GM06990 (cell line): ENCODE results near the gene NSUN4.

ENCODE experiments used
- DNase-seq: peaks from one replicate; pipeline ENCODE4 v3.0.0-alpha.2; 2011; ENCODE audit not compliant: insufficient read length; ENCODE audit errors: extremely low read depth
- H3K27me3 ChIP-seq: replicated peaks from 2 replicates; pipeline ENCODE4 v1.6.0; 2011; ENCODE audit warnings: low read length; ENCODE audit not compliant: control insufficient read depth, insufficient read depth
- H3K36me3 ChIP-seq: 2 replicates; pipeline ENCODE4 v1.5.1; 2011; ENCODE audit warnings: low read length; ENCODE audit not compliant: control insufficient read depth, insufficient read depth
- H3K4me3 ChIP-seq: replicated peaks from 2 replicates; pipeline ENCODE4 v1.5.1; 2011; ENCODE audit warnings: low read depth, mild to moderate bottlenecking, control low read depth, low read length
- TF ChIP-seq, protein P1 (sequence below): IDR thresholded peaks from 2 replicates; pipeline ENCODE4 v1.5.1; 2011; ENCODE audit warnings: low read length, control low read depth, mild to moderate bottlenecking, inconsistent platforms; ENCODE audit not compliant: insufficient read depth, poor library complexity, severe bottlenecking

Gene NSUN4

DNA sequence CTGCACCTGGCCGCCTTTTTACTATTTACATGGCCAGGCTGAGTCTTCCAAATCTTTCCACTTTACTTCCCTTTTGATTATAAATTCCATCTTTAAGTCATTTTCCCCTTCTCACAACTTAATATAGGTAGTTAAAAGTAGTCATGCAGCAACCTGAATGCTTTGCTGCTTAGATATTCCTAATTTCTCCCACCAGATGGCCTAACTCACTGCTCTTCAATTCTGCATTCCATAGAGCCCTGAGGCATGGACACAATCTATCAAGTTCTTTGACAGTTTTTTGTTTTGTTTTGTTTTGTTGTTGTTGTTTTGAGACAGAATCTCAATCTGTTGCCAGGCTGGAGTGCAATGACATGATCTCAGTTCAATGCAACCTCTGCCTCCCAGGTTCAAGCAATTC is 31.8 kb downstream of the NSUN4 start:
- no peak for DNase-seq
- no peak overlapping the region for H3K4me3 ChIP-seq
- H3K36me3 ChIP-seq: no peaks in the 10 kb centered on the region; the same call in 1 of the 2 replicates
- H3K27me3 ChIP-seq: no peaks in the 10 kb centered on the region
- TF ChIP-seq, protein P1, sequence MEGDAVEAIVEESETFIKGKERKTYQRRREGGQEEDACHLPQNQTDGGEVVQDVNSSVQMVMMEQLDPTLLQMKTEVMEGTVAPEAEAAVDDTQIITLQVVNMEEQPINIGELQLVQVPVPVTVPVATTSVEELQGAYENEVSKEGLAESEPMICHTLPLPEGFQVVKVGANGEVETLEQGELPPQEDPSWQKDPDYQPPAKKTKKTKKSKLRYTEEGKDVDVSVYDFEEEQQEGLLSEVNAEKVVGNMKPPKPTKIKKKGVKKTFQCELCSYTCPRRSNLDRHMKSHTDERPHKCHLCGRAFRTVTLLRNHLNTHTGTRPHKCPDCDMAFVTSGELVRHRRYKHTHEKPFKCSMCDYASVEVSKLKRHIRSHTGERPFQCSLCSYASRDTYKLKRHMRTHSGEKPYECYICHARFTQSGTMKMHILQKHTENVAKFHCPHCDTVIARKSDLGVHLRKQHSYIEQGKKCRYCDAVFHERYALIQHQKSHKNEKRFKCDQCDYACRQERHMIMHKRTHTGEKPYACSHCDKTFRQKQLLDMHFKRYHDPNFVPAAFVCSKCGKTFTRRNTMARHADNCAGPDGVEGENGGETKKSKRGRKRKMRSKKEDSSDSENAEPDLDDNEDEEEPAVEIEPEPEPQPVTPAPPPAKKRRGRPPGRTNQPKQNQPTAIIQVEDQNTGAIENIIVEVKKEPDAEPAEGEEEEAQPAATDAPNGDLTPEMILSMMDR: no peak

DNA sequence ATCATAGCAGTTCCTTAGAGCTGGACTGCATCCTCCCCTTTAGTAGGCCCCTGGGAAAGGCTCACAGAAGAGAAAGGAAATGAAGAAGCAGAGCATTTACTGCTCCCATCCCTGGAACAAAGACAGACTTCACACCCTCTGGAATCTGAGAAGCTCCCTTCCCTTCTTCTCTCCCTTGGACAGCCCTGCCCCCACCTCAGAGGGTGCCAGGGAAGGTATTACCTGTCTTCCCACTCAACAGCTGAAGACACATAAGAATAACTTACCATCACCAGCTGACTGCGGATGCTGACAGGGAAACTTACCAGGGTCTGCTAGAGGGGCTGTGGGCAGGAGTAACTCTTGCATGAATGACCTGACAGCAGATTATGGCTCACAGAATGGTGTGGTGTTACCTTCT is 39.4 kb downstream of the NSUN4 start:
- no peak for DNase-seq
- Histone ChIP-seq H3K27me3 (no peaks in the 10 kb centered on the region), H3K36me3 (no peaks in the 10 kb centered on the region), H3K4me3 (no peak overlapping the region)
- TF ChIP-seq, protein P1: no peak

DNA sequence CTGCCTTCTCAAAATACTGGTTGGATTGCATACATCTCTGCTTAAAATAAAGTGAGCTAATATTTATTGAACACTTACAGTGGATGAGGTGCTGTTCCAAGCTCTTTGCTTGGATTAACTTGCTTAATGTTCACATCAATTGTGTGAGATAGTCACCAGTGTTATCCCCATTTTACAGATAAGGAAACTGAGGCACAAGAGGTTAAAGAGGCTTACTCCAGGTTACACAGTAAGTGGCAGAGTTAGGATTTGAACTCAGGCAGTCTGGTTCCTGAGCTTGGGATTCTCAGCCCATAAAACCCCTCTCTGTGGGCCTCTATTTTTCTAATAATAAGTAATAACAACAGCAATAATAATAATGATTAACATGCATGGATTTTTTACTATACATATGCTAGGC is 39.9 kb downstream of the NSUN4 start:
- TF ChIP-seq, protein P1: no peak
- no peaks in the 10 kb centered on the region for H3K36me3 ChIP-seq
- H3K4me3 ChIP-seq: no peak overlapping the region
- no peak for DNase-seq
- H3K27me3 ChIP-seq: no peaks in the 10 kb centered on the region

DNA sequence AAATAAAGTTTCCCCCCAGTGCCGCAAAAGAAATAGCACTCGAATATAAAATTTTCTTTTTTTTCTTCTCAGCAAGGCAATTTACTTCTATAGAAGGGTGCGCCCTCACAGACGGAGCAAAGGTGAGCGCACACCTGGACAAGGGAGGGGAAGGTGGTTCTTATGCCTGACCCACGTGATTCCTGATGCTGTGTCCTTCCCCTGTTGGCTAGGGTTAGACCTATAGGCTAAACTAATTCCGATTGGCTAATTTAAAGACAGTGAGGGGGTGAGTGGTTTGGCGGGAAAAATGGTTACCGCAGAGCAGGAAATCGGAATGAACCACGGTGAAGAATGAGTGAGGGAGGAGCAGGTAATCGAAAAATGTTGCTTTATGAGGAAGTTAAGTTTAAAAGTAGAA is 52.9 kb downstream of the NSUN4 start:
- no peak overlapping the region for H3K4me3 ChIP-seq
- no peaks in the 10 kb centered on the region for H3K27me3 ChIP-seq
- TF ChIP-seq, protein P1: no peak
- H3K36me3 ChIP-seq: no peaks in the 10 kb centered on the region
- DNase-seq: no peak

DNA sequence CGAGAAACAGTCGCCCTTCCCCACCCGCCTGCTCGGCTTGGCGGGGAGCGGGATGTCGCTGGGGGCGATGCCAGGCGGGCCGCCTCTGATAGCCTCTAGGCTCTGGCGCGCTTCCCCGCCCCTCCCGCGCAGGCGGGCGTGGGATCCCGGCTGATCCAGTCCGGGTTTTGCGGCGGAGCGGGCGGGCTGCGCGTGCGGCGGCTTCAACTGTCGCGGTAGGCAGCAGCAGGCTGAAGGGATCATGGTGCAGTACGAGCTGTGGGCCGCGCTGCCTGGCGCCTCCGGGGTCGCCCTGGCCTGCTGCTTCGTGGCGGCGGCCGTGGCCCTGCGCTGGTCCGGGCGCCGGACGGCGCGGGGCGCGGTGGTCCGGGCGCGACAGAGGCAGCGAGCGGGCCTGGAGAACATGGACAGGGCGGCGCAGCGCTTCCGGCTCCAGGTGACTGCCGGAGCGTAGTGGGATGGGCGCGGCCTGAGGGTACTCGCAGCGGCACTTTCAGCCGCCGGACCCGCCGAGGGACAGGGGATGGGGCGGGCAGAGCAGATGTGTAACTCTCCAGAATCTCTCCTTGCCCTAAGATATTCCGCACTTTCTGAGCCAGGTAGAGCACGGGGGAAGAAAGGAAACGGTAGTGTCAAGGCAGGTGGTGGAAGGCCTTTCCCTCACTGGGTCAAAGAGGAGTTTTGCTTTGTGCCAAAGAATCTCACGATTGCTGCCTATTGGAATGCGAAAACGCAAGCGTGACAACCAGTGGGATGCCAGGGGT is 53.7 kb downstream of the NSUN4 start, which contains the start of gene FAAH:
FAAH (plus strand) TSS at position 210 of the 764 bp plus-strand sequence; CDS start at position 242, 32 bp downstream.
- Histone ChIP-seq H3K36me3 (no peaks in the 10 kb centered on the region), H3K4me3 (no peak within 1 kb of the TSS), H3K27me3 (no peaks in the 10 kb centered on the region)
- TF ChIP-seq, protein P1: no peak
- no peak for DNase-seq
